HPDE6-E6E7 (cell line): Measurements from ENCODE around the gene SYCN.
"Not testable (repeated sequence)": the region's sequence is repeated elsewhere in the genome, so short reads cannot be mapped to it uniquely, and the experiment has no call there.

Experiments
- DNase-seq: peaks from one replicate; pipeline ENCODE4 v3.0.0; 2011; ENCODE audit warnings: missing footprints; ENCODE audit errors: extremely low spot score

The SYCN gene

GRCh38 chr19:39203372-39204341 is at the start of gene SYCN:
Gene SYCN, minus strand, starts transcription at chr19:39204263. Its CDS starts 9 bp downstream, at chr19:39204254.
- DNase-seq: no peak

GRCh38 chr19:39253374-39254149 is 49.5 kb upstream of the SYCN start:
- no peak for DNase-seq

- DNase-seq: no peak
Observed at GRCh38 chr19:39252458-39252857, 48.4 kb upstream of the SYCN start.

- DNase-seq: no peak
Observed at GRCh38 chr19:39251846-39252245, 47.8 kb upstream of the SYCN start.

- no peak for DNase-seq
Observed at GRCh38 chr19:39251081-39251480, 47.0 kb upstream of the SYCN start.

- no peak for DNase-seq
Observed at GRCh38 chr19:39248806-39249205, 44.7 kb upstream of the SYCN start, which contains the start of gene IFNL4. Gene IFNL4, minus strand, starts transcription at chr19:39248856.

- DNase-seq: no peak
Observed at GRCh38 chr19:39247701-39248664, 43.9 kb upstream of the SYCN start.

- DNase-seq: no peak
Observed at GRCh38 chr19:39246951-39247669, 43.0 kb upstream of the SYCN start.

- not testable (repeated sequence) for DNase-seq
Observed at GRCh38 chr19:39245166-39245565, 41.1 kb upstream of the SYCN start.

GRCh38 chr19:39244410-39245100 is 40.5 kb upstream of the SYCN start, which contains the start of gene IFNL3:
Gene IFNL3, minus strand, starts transcription at chr19:39245006. Its CDS starts 39 bp downstream, at chr19:39244967.
- DNase-seq: not testable (repeated sequence)

GRCh38 chr19:39243741-39244140 is 39.7 kb upstream of the SYCN start:
- DNase-seq: not testable (repeated sequence)

GRCh38 chr19:39240421-39240820 is 36.4 kb upstream of the SYCN start:
- DNase-seq: no peak

- no peak for DNase-seq
Observed at GRCh38 chr19:39238944-39239343, 34.9 kb upstream of the SYCN start.

GRCh38 chr19:39238209-39238608 is 34.1 kb upstream of the SYCN start:
- DNase-seq: no peak

- DNase-seq: peak; percentile 22
Observed at GRCh38 chr19:39237200-39238184, 33.4 kb upstream of the SYCN start.

- no peak for DNase-seq
Observed at GRCh38 chr19:39236527-39236926, 32.5 kb upstream of the SYCN start.

GRCh38 chr19:39232708-39233107 is 28.6 kb upstream of the SYCN start:
- no peak for DNase-seq

- DNase-seq: no peak
Observed at GRCh38 chr19:39230096-39230764, 26.2 kb upstream of the SYCN start.
